Upper lobe of right lung (tissue), 1 donor: ENCODE measurements around the gene ATF7. TPM values are rescaled to one million over a fixed set of nuclear protein-coding genes. Genes with fewer than 3 reads are reported as not detected.

Experiments used
- ATAC-seq: fragments of 200-7000 bp; cut with Tn5 transposase; one replicate; pipeline ENCODE4 v1.9.1; 2020; ENCODE audit warnings: mild to moderate bottlenecking, moderate library complexity
- DNase-seq: peaks from one replicate; pipeline ENCODE4 v3.0.0-alpha.2; 2020
- H3K27ac ChIP-seq: fragments of 200-600 bp; one replicate; pipeline ENCODE4 v1.8.0; 2022
- H3K27me3 ChIP-seq: fragments of 200-600 bp; one replicate; pipeline ENCODE4 v1.8.0; 2022; ENCODE audit warnings: mild to moderate bottlenecking
- H3K36me3 ChIP-seq: fragments of 200-600 bp; one replicate; pipeline ENCODE4 v1.8.0; 2022
- H3K4me1 ChIP-seq: fragments of 200-600 bp; one replicate; pipeline ENCODE4 v1.8.0; 2022
- H3K4me3 ChIP-seq: fragments of 200-600 bp; one replicate; pipeline ENCODE4 v1.8.0; 2022; ENCODE audit warnings: mild to moderate bottlenecking
- H3K9me3 ChIP-seq: fragments of 200-600 bp; one replicate; pipeline ENCODE4 v1.8.0; 2022
- intact Hi-C: fragments of 100-400 bp; cut with DNase I; formaldehyde crosslinking; loops from one replicate; pipeline ENCODE4 v1.11.0; 2022
- total RNA-seq: library from RNA; stranded (reverse); fragmentation: NEBNext Ultra II Directional; extraction: Animal tissue kit (Norgen Biotek cat#: 25700); gene quantifications from one replicate; pipeline ENCODE4 v1.2.1, GENCODE V29; 2021
- TF ChIP-seq, protein P1 (sequence below): fragments of 200-600 bp; IDR thresholded peaks from one replicate; pipeline ENCODE4 v1.8.0; 2022; ENCODE audit warnings: antibody characterized with exemption
- donor health status: DM: no; HTN: yes; CAD: no; lungs with severe emphysema.

ATF7 gene
- total RNA-seq, 1 donor from 2014 or later: 54.0 TPM

DNA sequence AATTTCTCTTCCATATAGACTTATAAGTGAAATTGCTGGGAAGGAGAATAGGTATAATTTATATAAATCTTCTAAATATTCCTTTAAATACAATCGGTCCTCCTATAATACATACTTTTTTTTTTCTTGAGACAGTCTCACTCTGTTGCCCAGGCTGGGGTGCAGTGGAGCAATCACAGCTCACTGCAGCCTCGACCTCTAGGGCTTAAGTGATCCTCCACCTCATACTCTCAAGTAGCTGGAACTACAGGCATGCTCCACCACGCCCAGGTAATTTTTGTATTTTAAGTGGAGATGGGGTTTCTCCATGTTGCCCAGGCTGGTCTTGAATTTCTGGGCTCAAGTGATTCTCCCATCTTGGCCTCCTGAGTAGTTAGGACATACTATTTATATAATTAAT lies 89.2 kb downstream of the ATF7 start:
- Histone ChIP-seq H3K9me3 (no peaks in the 10 kb centered on the region), H3K4me1 (peaks cover 9% of the 10 kb centered on the region), H3K27ac (no peak overlapping the region), H3K4me3 (no peak overlapping the region), H3K27me3 (no peaks in the 10 kb centered on the region), H3K36me3 (peaks cover 87% of the 10 kb centered on the region)
- intact Hi-C loops: no loop called here
- TF ChIP-seq, protein P1, sequence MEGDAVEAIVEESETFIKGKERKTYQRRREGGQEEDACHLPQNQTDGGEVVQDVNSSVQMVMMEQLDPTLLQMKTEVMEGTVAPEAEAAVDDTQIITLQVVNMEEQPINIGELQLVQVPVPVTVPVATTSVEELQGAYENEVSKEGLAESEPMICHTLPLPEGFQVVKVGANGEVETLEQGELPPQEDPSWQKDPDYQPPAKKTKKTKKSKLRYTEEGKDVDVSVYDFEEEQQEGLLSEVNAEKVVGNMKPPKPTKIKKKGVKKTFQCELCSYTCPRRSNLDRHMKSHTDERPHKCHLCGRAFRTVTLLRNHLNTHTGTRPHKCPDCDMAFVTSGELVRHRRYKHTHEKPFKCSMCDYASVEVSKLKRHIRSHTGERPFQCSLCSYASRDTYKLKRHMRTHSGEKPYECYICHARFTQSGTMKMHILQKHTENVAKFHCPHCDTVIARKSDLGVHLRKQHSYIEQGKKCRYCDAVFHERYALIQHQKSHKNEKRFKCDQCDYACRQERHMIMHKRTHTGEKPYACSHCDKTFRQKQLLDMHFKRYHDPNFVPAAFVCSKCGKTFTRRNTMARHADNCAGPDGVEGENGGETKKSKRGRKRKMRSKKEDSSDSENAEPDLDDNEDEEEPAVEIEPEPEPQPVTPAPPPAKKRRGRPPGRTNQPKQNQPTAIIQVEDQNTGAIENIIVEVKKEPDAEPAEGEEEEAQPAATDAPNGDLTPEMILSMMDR: no peak
- DNase-seq: no peak
- ATAC-seq: peak; percentile 67

DNA sequence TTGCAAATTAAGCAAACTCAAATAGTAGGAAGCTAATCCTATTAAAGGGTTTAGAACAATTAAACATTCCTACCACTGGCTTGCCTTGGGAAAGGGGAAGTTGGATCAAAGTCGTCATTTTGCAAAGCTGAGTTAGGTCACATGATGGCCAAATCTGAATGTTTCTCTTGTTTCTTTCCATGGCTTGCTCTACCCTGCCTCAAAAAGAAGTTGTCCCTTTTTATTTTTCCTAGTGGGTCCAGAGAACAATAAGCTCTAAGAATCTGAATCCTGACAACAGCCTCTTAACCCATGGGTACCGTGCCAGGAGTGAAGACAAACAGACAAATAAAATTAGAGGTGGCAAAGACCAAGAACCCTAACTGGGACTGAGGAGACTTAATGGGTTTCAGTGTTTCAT lies 92.7 kb downstream of the ATF7 start:
- H3K27me3 ChIP-seq: no peaks in the 10 kb centered on the region
- intact Hi-C loops: no loop called here
- peaks cover 93% of the 10 kb centered on the region for H3K36me3 ChIP-seq
- DNase-seq (no peak), ATAC-seq (no peak)
- H3K27ac ChIP-seq: no peak overlapping the region
- TF ChIP-seq, protein P1: no peak
- no peaks in the 10 kb centered on the region for H3K4me1 ChIP-seq
- H3K4me3 ChIP-seq: no peak overlapping the region
- H3K9me3 ChIP-seq: no peaks in the 10 kb centered on the region

GRCh38 chr12:53532524-53533445 lies 93.4 kb downstream of the ATF7 start:
- Histone ChIP-seq H3K27ac (no peak overlapping the region), H3K27me3 (no peaks in the 10 kb centered on the region), H3K36me3 (peaks cover 98% of the 10 kb centered on the region), H3K4me1 (no peaks in the 10 kb centered on the region), H3K4me3 (no peak overlapping the region), H3K9me3 (no peaks in the 10 kb centered on the region)
- DNase-seq (no peak), ATAC-seq (peak; percentile 46)
- intact Hi-C loops: no loop called here
- TF ChIP-seq, protein P1: no peak

GRCh38 chr12:53532021-53532420 lies 94.2 kb downstream of the ATF7 start:
- Histone ChIP-seq H3K4me3 (no peak overlapping the region), H3K36me3 (peaks cover 98% of the 10 kb centered on the region), H3K9me3 (no peaks in the 10 kb centered on the region), H3K27ac (no peak overlapping the region), H3K27me3 (no peaks in the 10 kb centered on the region), H3K4me1 (no peaks in the 10 kb centered on the region)
- no peak for ATAC-seq
- intact Hi-C loops: no loop called here
- no peak for DNase-seq
- TF ChIP-seq, protein P1: no peak

DNA sequence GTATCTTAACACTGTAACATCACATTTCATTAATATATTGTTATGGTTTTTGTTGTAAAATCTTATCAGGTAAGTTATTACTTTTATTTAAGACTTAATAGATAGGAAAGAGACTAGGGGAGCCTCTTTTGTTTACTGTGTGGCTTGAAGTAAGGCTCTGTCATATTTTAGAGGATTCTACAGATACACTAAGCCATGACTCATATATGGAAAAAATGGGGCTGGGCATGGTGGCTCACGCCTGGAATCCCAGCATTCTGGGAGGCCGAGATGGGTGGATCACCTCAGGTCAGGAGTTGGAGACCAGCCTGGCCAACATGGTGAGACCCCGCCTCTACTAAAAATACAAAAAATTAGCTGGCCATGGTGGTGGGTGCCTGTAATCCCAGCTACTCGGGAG lies 95.3 kb downstream of the ATF7 start:
- no peak for ATAC-seq
- no peak for DNase-seq
- H3K4me1 ChIP-seq: no peaks in the 10 kb centered on the region
- no peaks in the 10 kb centered on the region for H3K27me3 ChIP-seq
- no peaks in the 10 kb centered on the region for H3K9me3 ChIP-seq
- intact Hi-C loops: no loop called here
- TF ChIP-seq, protein P1: no peak
- no peak overlapping the region for H3K27ac ChIP-seq
- H3K4me3 ChIP-seq: no peak overlapping the region
- H3K36me3 ChIP-seq: peaks cover 93% of the 10 kb centered on the region
